NCI-H1092 (cell line): Measurements from ENCODE around the gene TEX51.

Experiments used
- DNase-seq: peaks from one replicate; lab custom pipeline; 2025; lab: John Stamatoyannopoulos, UW

TEX51 gene

GRCh38 chr2:126879348-126880298, 19.1 kb upstream of the TEX51 start:
- DNase-seq: no peak

DNA sequence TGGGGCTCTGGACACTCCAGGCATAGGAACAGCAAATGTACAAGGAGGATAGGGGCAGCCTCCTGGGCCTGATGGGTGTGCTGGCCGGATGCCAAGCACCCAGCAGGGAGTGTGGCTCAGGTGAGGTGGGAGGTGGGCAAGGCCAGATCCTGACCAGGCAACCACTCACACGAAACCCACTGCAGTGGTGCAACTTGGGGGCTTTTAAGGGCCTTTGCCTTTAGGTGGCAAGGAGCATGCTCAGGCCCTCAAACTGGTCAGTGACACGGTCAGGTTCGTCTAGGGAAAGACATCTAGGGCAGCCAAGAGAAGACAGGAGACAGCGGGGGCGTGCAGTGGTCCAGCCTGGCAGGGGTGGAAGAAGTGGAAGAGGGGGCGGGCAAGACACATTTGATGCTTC, 18.4 kb upstream of the TEX51 start:
- no peak for DNase-seq

GRCh38 chr2:126880817-126881216, 17.9 kb upstream of the TEX51 start:
- DNase-seq: no peak

- no peak for DNase-seq
These were observed 17.1 kb upstream of the TEX51 start for GRCh38 chr2:126881591-126881990.

- no peak for DNase-seq
These were observed 16.5 kb upstream of the TEX51 start for GRCh38 chr2:126882181-126882580.

DNA sequence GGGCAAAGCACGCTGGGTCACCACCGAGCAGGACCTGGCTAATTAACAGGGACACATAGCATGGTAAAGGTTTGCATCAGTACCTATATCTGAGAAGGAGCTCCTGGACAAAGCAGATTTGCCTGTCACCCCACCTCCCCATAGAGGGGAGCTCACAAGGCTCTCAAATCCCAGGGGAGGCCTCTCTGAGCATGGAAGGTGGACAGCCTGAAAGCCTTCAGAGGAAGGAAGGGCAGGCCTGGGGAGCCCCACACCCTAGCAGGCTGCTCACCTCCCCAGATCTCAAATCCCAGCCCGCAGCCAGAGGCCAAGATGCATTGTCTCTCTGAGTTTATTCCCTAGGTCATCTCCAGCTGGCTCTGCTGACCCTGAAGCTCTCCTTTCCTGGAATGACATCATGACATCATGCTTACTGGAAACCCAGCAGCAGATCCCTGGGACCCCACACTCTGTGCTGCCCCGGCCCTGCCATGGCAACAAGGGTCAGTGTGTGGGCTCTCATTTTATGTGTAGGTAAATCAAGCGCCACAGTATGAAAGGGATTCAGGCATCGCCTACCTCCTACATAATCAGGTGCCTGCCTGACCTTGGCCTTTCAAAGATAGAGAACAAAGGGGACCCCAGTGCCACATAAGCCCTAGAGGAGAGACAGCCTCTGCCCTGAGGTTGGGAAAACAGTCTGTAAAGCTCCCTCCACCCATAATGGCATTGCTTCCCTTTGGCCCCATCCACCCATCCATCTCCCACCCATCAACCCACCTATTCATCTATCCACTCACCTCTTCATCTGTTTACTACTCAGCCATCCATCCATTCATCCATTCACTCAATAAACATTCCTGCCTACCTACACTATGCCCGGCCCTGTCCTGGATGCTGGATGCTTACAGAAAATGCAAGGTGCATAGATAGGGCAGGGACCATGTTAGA, 15.7 kb upstream of the TEX51 start:
- DNase-seq: no peak

GRCh38 chr2:126883666-126884040, 15.0 kb upstream of the TEX51 start:
- DNase-seq: no peak

GRCh38 chr2:126884861-126885750, 13.6 kb upstream of the TEX51 start:
- DNase-seq: no peak

GRCh38 chr2:126885751-126886210, 12.9 kb upstream of the TEX51 start:
- no peak for DNase-seq

- DNase-seq: peak; percentile 15
These were observed 12.3 kb upstream of the TEX51 start for GRCh38 chr2:126886211-126886915.

DNA sequence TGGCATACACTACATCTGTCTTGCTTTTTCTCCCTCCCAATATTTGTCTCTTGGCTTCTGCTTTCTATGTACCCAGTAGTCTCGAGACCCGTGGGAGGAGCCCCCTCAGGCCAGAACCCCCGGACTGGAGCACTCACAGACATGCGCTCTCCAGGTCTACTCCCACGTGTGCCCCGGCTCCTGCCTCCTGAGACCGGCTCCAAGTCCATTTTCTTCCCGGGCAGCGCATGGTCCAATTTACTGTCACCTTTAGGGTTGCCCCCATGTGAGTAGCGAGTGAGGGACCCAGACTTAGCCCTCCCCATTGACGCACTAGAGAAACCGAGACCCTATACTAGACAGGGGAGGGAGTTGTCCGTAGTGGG, 11.8 kb upstream of the TEX51 start:
- no peak for DNase-seq

GRCh38 chr2:126887506-126887905, 11.2 kb upstream of the TEX51 start:
- DNase-seq: no peak

GRCh38 chr2:126888046-126888445, 10.6 kb upstream of the TEX51 start:
- no peak for DNase-seq

DNA sequence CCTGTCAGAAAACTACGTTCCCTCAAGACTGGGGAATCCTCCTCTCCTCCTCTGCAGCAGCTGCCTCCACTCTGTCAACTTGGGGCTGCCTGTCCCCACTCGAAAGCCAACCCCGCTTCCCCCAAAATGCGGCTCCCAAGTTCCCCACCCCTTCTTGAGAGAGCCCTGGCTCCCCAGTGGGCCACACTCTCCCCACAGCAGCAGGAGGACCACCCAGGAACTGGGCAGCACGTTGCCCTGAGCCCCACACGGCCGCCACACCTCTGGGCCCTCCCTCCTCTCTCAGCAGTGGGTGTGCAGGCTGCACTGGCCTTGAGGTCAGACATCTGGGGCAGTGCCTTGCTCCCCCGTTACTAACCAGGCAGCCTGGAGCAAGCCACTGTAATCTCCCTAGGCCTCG, 9.6 kb upstream of the TEX51 start:
- no peak for DNase-seq

DNA sequence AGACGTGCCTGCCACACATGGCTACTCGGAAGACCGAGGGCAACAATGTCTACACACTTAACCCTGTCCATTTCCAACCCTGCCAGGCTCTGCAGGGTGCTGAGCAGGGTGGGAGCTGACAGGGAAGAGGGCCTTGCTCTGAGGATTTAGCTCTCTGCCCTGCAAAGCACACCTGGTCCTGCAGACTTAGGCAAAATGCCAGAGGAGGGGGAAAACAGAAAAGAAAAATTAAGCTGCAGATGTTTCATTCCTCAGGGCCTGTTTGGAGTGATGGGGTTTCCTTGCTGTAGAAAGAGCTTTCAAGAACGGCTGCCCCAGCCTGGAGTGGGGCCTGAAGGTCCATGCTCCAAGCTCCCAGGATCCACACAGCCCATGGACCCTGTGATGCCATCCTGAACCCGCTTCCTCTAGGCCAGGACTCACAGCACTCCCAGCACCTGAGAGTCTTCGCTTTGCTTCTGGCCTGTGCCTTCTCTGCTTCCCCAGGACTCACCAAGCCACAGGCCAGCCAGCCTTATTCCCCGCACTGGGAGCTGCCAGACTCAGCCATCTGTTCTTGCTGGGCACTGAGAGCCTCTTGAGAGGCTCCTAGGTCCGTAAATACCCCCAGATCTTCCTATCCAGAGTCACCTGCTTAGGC, 9.1 kb upstream of the TEX51 start:
- no peak for DNase-seq

GRCh38 chr2:126890136-126890510, 8.6 kb upstream of the TEX51 start:
- DNase-seq: no peak

DNA sequence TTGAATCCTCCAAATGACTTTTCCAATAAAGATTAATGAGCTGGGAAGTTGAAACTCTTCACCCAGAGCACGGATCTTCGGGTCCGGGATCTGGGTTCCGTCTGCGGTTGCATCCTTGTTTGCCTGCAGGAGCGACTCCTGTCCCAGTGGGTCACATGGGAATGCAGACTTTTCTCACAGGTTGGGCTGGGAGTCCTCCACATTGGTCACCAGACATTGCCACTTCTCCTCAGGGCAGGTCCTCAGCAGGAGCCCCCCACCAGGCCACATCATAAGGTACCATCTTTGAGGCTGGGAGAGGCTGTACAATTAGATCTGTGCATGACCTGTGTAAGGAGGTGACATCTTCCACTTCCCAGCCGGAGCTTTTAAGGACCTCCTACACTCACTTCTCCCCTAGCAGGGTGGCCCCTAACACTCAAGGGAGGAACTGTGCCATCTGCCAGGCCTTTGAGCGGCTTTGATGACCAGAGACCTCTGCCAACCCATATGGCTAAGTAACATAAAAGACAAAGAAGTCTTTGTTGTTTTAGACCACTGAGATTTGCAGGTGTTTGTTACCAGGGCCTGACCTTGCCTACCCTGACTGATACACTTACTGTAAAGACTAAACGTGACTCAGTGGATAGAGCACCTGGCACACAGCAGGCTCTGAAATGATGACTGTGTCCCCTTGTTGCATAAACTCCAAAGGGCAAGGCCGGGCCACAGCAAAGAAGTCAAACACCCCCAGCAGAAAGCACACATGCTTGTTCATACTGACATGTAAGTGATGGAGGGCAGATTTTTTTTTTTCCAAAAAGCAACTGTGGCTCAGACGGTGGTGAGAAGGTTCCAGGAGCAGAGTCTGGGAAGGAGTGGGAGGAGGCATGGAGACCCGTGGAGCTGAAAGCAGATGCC, 7.9 kb upstream of the TEX51 start:
- DNase-seq: no peak

GRCh38 chr2:126891681-126892500, 6.8 kb upstream of the TEX51 start:
- no peak for DNase-seq

DNA sequence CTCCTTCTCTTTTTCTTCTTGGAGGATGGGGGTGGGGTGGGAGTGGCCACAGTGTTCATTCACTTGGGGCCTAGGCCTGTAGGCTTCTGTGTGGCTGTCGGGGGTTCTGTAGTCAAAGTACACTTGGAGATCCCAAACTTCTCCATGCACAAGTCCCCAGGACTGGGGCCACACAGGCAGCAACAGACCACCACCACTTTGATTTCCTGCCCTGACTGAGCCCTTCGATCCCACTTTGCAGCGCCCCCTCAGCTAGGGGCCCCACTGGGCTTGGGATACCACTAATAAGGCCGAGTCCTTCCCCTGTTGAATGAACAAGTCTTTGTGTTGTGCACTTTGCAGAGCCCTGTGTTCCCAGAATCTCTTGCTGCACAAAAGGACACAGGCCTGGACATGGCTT, 5.5 kb upstream of the TEX51 start:
- DNase-seq: no peak
